ENCODE results near the gene HSD17B14.
A peak's percentile ranks its signal among the peaks of the same experiment; 100 is the strongest.
"Not testable (repeated sequence)": the region's sequence is repeated elsewhere in the genome, so short reads cannot be mapped to it uniquely, and the experiment has no call there.

The HSD17B14 gene

DNA sequence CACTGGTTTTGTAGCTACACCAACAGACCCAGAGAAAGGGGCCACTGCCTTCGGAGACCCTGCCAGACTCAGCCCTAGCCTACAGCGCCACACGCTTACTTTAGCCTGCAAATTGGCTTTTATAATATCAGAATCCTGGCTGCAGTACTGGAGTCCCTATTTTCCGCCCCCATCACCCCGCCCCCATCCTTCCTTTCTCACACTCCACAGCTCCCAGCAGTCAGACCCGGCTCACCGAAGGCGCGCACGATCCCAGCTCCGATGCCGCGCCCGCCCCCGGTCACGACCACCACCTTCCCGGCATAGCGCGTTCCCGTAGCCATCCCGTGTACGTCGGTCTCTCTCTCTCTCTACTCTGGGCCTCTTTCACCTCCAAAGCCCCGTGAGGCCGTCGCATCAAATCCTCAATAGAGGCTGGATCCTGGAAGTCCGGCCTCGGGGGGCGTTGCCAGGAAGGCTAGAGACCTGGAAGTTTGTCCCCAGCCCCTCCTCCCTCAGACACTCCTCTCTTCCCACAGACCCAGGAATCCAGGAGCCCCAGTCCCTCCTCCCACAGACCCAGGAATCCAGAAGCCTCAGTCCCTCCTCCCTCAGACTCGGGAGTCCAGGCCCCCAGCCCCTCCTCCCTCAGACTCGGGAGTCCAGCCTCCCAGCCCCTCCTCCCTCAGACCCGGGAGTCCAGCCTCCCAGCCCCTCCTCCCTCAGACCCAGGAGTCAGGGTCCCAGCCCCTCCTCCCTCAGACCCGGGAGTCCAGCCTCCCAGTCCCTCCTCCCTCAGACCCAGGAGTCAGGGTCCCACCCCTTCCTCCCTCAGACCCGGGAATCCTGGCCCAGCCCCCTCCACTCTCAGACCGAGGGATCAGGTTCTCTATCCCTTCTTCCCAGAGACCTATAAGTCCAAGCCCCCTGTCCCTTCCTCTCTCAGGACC is at the start of gene HSD17B14:
HSD17B14 (minus strand) TSS at position 403 of the 929 bp plus-strand sequence; CDS start at position 323, 80 bp downstream.
- peak in 1 of 2 donors; percentile 41 for DNase-seq

DNA sequence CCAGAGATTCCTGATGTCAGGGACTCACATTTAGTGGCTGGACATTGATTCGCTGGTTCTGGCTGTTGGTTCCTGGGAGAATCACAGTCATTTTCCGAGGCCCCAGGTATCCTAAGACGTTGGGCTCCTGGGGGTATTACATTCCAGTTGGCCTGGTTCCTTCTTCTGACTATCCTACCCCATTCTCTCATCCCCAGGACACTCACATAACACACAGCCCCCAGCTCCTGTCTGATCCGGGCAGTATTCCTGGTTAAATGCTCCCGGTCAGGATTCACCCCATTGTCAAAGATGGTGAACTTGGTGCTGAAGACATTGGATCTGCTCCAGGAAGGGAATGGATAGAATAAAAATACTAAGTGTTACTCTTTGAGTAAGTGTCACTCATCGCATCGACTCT is 47.4 kb upstream of the HSD17B14 start:
- DNase-seq: no peak

DNA sequence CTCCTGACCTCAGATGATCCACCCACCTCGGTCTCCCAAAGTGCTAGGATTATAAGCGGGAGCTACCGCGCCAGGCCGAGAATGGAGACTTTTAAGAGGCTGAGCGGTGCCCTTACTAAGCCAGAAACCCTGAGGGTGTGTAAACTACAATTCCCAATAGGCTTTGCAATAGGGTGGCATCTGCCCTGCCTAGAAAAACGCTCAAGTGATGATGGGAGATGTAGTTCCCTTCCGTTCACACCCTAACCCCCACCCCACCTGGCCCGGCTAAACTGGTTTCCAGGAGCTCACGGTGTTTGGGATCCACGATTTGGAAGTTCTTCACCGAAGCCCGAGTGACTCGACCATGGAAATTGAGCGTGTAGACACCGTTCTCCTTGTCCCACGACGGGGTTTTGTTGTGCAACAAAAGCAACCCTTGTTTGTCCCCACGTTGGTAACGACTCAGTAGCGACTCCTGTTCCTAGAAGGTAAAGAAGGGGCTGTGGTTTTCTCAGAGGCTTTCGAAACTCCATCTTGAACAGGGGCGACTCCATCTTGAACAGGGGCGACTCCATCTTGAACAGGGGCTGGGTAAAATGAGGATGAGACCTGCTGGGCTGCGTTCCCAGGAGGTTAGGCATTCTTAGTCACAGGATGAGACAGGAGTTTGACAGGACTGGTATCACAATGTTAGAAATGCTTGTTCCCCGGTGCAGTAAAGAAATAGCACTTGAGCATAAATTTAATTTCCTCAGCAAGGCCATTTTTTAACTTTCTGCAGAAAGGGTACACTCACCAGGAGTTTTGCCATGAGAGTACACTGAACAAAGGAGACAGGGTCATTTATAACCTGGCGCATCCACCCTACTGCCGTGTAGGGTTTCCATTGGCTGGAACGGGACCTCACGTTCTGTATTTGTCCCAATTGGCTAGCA is 45.7 kb upstream of the HSD17B14 start:
- DNase-seq: peak in 1 of 2 donors; percentile 33

GRCh38 chr19:48879696-48880095 is 43.4 kb upstream of the HSD17B14 start:
- not testable (repeated sequence) for DNase-seq

DNA sequence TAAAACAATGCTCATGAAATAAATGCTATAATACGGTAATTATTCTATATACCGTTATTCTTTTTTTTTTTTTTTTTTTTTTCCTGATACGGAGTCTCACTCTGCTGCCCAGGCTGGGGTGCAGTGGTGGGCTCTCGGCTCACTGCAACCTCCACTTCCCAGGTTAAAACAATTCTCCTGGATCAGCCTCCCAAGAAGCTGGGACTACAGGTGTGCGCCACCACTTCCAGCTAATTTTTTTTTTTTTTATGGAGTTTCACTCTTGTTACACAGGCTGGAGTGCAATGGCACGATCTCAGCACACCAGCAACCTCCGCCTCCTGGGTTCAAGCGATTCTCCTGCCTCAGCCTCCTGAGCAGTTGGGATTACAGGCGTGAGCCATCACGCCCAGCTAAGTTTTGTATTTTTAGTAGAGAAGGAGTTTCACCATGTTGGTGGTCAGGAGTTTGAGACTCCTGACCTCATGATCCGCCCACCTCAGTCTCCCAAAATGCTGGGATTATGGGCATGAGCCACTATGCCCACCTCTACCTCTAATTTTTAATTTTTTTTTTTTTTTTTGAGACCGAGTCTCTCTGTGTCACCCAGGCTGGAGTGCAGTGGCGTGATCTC is 42.8 kb upstream of the HSD17B14 start:
- no peak for DNase-seq

DNA sequence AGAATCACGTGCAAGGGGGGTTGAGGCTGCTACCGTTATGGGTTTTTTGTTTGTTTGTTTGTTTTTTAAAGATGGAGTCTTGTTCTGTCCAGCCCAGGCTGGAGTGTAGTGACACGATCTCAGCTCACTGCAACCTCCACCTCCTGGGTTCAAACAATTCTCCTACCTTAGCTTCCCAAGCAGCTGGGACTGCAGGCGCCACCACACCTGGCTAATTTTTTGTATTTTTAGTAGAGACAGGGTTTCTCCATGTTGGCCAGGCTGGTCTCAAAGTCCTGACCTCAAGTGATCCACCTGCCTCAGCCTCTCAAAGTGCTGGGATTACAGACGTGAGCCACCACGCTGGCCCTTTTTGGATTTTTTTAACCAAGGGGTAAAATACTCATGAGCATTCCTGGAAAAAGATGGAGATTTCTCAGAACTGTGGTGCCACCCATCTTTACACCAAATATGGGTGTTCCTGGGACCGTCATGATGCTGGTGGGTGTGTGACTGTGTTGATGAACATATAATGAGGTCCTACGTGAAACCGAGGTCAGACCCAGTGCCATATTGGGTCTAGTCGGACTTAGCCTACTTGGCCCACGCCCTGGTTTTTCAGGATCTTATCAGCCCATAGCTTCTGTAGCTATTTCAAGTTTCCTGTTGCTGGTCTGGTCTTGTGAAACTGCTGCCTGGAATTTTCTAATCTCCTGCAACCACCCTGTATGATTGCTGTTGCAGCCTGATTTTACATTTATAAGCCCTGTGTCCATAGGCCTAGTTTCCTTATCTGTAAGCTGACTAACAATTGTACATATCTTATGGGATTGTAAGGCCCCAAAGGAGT is 42.1 kb upstream of the HSD17B14 start:
- no peak for DNase-seq

- DNase-seq: no peak
These were observed 41.5 kb upstream of the HSD17B14 start for GRCh38 chr19:48877855-48878195.

GRCh38 chr19:48876043-48876981 is 40.0 kb upstream of the HSD17B14 start:
- not testable (repeated sequence) for DNase-seq

GRCh38 chr19:48874303-48875135 is 38.2 kb upstream of the HSD17B14 start:
- DNase-seq: no peak

- no peak for DNase-seq
These were observed 37.4 kb upstream of the HSD17B14 start for GRCh38 chr19:48873476-48874302.

GRCh38 chr19:48872884-48873475 is 36.7 kb upstream of the HSD17B14 start:
- DNase-seq: peak; percentile 20 to 30

GRCh38 chr19:48872182-48872883 is 36.0 kb upstream of the HSD17B14 start, which contains the start of gene PPP1R15A:
PPP1R15A (plus strand) TSS chr19:48872421; CDS start chr19:48873234, 813 bp downstream.
- DNase-seq: peak; percentile 95 to 96

GRCh38 chr19:48871471-48872181 is 35.3 kb upstream of the HSD17B14 start:
- DNase-seq: not testable (repeated sequence)

DNA sequence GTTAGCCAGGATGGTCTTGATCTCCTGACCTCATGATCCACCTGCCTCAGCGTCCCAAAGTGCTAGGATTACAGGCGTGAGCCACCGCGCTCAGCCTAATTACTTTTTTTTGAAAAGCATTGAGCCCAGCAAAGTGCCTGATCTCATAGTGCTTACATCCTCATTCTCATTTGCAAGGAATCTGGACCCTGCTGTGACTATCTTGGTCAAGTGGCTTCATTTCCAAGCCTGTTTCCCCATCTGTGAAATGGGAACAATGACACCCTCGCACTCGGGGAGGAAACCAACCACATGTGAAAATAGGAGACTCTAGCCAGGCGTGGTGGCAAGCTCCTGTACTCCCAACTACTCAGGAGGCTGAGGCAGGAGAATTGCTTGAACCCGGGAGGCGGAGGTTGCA is 33.8 kb upstream of the HSD17B14 start:
- no peak for DNase-seq

GRCh38 chr19:48868114-48868886 is 32.0 kb upstream of the HSD17B14 start, which contains the start of gene PLEKHA4:
PLEKHA4 (minus strand) TSS chr19:48868617; CDS start chr19:48867620, 997 bp downstream.
- DNase-seq: no peak

DNA sequence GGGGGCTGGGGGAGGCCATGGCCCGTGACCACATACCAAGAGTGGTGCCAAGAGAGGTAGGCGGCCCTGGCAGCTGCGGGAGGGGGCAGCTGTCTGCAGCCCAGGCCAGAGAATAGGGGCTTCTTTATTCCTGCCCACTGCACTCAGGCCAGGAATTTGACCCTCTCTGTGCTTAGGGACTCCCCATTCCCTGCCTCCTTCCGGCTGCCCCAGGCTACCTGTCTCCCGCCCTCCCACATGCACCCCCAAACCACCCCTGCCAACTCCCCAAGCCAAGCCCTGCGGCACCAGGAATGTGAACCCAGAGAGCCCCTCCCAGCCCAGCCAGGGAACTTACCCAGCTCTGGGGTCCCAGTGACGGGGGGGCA is 31.4 kb upstream of the HSD17B14 start:
- DNase-seq: no peak
